Activated T-cell treated with anti-CD3 and anti-CD28 coated beads, Interleukin-2, amount 50 U/mL, for 72 hours (primary cell): ENCODE results near the gene SMG5. TPM values are rescaled to one million over a fixed set of nuclear protein-coding genes. Genes with fewer than 3 reads are reported as not detected.

Experiments used
- ATAC-seq, 2 donors: fragments of 150-1000 bp; cut with Tn5 transposase; replicated peaks in 1 of 2; 2 replicates each; pipeline ENCODE4 v1.10.0; 2021; ENCODE audit warnings: moderate library complexity in 2 of 2, mild to moderate bottlenecking in 1 of 2
- DNase-seq, 2 donors: peaks; one replicate each; pipeline ENCODE4 v3.0.0; 2021 to 2022; ENCODE audit warnings: mixed read lengths in 1 of 2
- H3K27ac Mint-ChIP-seq: one replicate; pipeline ENCODE4 v1.8.0; 2022; ENCODE audit warnings: mild to moderate bottlenecking, moderate library complexity, mixed read lengths
- H3K27me3 Mint-ChIP-seq: one replicate; pipeline ENCODE4 v1.8.0; 2022; ENCODE audit warnings: low read depth, mixed read lengths
- H3K36me3 Mint-ChIP-seq, 2 donors: one replicate each; pipeline ENCODE4 v1.8.0; 2022; ENCODE audit warnings: mixed read lengths in 2 of 2, mild to moderate bottlenecking in 1 of 2; ENCODE audit not compliant: insufficient read depth in 2 of 2
- H3K4me1 Mint-ChIP-seq: one replicate; pipeline ENCODE4 v1.8.0; 2022; ENCODE audit warnings: low read depth, mixed read lengths
- H3K4me3 Mint-ChIP-seq, 2 donors: one replicate each; pipeline ENCODE4 v1.8.0; 2022; ENCODE audit warnings: mild to moderate bottlenecking in 2 of 2, mixed read lengths in 2 of 2, moderate library complexity in 2 of 2
- H3K9me3 Mint-ChIP-seq, 2 donors: one replicate each; pipeline ENCODE4 v1.8.0; 2022; ENCODE audit warnings: mixed read lengths in 2 of 2
- total RNA-seq, 2 donors: library from RNA; stranded (reverse); gene quantifications; one replicate each; pipeline ENCODE4 v1.2.3, GENCODE V29; 2022

SMG5 gene
- total RNA-seq, 2 donors from 2014 or later, result 77.0 to 79.7 TPM

DNA sequence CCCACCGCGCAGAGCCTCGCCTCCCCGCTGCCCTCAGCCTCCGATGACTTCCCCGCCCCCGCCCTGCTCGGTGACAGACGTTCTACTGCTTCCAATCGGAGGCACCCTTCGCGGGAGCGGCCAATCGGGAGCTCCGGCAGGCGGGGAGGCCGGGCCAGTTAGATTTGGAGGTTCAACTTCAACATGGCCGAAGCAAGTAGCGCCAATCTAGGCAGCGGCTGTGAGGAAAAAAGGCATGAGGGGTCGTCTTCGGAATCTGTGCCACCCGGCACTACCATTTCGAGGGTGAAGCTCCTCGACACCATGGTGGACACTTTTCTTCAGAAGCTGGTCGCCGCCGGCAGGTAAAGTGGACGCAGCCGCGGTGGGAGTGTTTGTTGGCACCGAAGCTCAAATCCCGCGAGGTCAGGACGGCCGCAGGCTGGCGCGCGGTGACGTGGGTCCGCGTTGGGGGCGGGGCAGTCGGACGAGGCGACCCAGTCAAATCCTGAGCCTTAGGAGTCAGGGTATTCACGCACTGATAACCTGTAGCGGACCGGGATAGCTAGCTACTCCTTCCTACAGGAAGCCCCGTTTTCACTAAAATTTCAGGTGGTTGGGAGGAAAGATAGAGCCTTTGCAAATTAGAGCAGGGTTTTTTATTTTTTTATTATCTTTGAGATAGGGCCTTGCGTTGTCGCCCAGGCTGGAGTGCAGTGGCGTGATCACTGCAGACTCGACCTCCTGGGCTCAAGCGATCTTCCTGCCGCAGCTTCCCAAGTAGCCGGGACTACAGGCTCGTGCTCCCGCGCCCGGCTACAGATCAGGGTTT, 69.6 kb downstream of the SMG5 start, which contains the start of gene PMF1:
TSS of gene PMF1 (plus strand) at position 175 of the 811 bp plus-strand sequence. CDS start at position 184, 9 bp downstream.
- Mint-ChIP-seq H3K4me3 (peak within 1 kb of the TSS; percentile 84 to 97), H3K27ac (peak within 1 kb of the TSS; percentile 96), H3K4me1 (peaks cover 53% of the 10 kb centered on the region), H3K36me3 (peaks cover 15 to 40% of the 10 kb centered on the region in 2 donors), H3K27me3 (no peaks in the 10 kb centered on the region), H3K9me3 (no peaks in the 10 kb centered on the region)
- DNase-seq (peak; percentile 97), ATAC-seq (peak; percentile 86 to 91)

DNA sequence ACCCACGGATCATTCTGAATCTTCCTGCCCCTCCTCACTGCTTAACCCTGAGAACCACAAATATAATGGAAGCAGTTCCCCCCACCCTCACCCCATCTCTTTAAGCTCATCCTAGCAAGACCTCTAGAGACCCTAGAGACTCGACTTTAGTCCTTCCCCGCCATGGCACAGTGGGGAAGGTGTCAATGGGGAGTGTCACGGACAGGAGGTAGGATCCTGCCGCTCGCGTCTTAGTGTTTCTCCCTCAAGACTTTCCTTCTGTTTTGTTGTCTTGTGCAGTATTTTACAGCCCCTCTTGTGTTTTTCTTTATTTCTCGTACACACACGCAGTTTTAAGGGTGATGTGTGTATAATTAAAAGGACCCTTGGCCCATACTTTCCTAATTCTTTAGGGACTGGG, 70.5 kb downstream of the SMG5 start:
- no peaks in the 10 kb centered on the region for H3K27me3 Mint-ChIP-seq
- peak overlapping the region; percentile 84 to 97 for H3K4me3 Mint-ChIP-seq
- peak overlapping the region; percentile 96 for H3K27ac Mint-ChIP-seq
- H3K9me3 Mint-ChIP-seq, result no peaks in the 10 kb centered on the region
- DNase-seq (no peak), ATAC-seq (no peak)
- H3K36me3 Mint-ChIP-seq, result peaks cover 17 to 42% of the 10 kb centered on the region in 2 donors
- H3K4me1 Mint-ChIP-seq, result peaks cover 52% of the 10 kb centered on the region

DNA sequence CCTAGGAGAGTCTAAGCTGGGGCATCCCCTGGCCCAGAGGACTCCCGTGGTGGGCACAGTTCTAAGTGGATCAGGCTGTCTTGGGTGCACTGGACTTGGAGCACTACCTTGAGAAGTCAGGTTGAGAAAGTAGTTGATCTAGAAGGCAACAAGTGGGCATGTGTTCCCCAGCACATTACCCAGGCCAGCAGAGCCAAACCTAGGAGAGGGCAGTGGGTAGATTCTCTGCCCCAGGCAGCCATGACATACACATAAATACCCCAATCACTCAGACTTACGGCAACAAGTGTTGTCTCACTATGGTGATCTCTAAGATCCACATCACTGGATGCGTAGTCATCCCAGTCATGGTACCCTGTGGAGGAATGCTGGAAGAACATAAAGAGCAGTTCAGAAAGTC, 71.4 kb downstream of the SMG5 start:
- H3K27ac Mint-ChIP-seq, result peak overlapping the region; percentile 9
- no peak for DNase-seq
- ATAC-seq, result no peak
- no peaks in the 10 kb centered on the region for H3K9me3 Mint-ChIP-seq
- H3K27me3 Mint-ChIP-seq, result no peaks in the 10 kb centered on the region
- H3K36me3 Mint-ChIP-seq, result peaks cover 17 to 42% of the 10 kb centered on the region in 2 donors
- no peak overlapping the region for H3K4me3 Mint-ChIP-seq
- peaks cover 48% of the 10 kb centered on the region for H3K4me1 Mint-ChIP-seq

DNA sequence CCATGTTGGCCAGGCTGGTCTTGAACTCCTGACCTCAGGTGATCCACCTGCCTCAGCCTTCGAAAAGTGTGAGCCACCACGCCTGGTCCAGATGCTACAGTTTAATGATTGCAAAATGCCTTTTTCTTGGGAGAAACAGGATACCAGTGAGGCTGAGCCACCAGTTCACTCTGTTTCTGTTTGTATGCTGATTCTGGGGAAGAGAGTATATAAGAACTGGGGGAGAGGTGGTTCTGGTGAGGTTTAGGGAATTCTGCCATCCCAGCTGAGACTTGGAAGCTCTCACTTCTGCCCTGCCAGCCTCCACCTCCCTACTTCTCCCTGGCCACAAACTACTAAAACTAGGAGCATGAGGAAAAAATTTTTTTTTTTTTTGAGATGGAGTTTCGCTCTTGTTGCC, 77.9 kb downstream of the SMG5 start:
- DNase-seq, result no peak
- no peaks in the 10 kb centered on the region for H3K27me3 Mint-ChIP-seq
- H3K9me3 Mint-ChIP-seq, result no peaks in the 10 kb centered on the region
- no peak for ATAC-seq
- peaks cover 42% of the 10 kb centered on the region for H3K4me1 Mint-ChIP-seq
- no peak overlapping the region for H3K4me3 Mint-ChIP-seq
- H3K36me3 Mint-ChIP-seq, result peaks cover 18 to 35% of the 10 kb centered on the region in 2 donors
- H3K27ac Mint-ChIP-seq, result no peak overlapping the region

DNA sequence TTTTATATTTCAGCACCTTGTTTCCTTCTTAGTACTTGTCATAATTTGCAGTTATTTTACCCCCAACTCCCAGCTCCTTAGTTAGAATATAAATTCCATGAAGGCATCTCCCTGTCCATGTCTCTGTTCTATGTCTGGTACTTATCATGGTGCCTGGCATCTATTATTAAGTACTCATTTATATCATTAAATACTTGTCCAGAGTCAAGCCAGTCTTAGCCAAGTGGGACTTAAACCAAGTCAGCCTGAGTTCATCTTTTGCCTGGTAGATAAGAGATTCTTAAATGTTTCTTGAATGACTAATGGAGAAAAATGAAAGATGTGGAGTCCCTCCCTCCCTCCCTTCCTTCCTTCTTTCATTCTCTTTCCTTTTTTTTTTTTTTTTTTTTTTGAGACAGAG, 79.3 kb downstream of the SMG5 start:
- no peaks in the 10 kb centered on the region for H3K27me3 Mint-ChIP-seq
- H3K27ac Mint-ChIP-seq, result no peak overlapping the region
- DNase-seq (no peak), ATAC-seq (no peak)
- H3K36me3 Mint-ChIP-seq, result peaks cover 21 to 34% of the 10 kb centered on the region in 2 donors
- no peaks in the 10 kb centered on the region for H3K9me3 Mint-ChIP-seq
- peaks cover 31% of the 10 kb centered on the region for H3K4me1 Mint-ChIP-seq
- peak overlapping the region in 1 of 2 donors; percentile 56 for H3K4me3 Mint-ChIP-seq

DNA sequence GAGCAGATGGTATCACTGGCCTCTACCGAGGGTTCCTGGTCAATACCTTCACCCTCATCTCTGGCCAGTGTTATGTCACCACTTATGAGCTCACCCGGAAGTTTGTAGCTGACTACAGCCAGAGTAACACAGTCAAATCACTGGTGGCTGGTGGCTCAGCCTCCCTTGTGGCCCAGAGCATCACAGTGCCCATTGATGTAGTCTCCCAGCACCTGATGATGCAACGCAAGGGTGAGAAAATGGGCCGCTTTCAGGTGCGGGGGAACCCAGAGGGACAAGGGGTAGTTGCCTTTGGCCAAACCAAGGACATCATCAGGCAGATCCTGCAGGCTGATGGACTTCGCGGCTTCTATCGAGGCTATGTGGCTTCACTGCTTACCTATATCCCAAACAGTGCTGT, 82.6 kb downstream of the SMG5 start:
- Mint-ChIP-seq H3K4me3 (no peak overlapping the region), H3K27me3 (no peaks in the 10 kb centered on the region), H3K4me1 (peaks cover 13% of the 10 kb centered on the region), H3K27ac (peak overlapping the region; percentile 89), H3K36me3 (peaks cover 20 to 32% of the 10 kb centered on the region in 2 donors), H3K9me3 (no peaks in the 10 kb centered on the region)
- ATAC-seq (peak; percentile 27 to 52), DNase-seq (no peak)

Other genes starting within 250 kb of the SMG5 start
- 10 to 100 TPM; 31.4 to 42.6 TPM for gene UBQLN4, start 229.0 kb downstream of the SMG5 start, total RNA-seq
- 10 to 100 TPM; 58.7 to 61.8 TPM for gene LAMTOR2, start 228.0 kb downstream of the SMG5 start, total RNA-seq
- under 1 TPM; 0.53 to 0.95 TPM for gene RAB25, start 221.7 kb downstream of the SMG5 start, total RNA-seq
- under 1 TPM; 0.31 to 0.97 TPM for gene MEX3A, start 200.4 kb downstream of the SMG5 start, total RNA-seq
- gene LMNA, start 168.1 kb downstream of the SMG5 start, total RNA-seq, result 100 to 1,000 TPM; 125 to 159 TPM
- 10 to 100 TPM; 63.7 to 80.3 TPM for gene SEMA4A, start 129.2 kb downstream of the SMG5 start, total RNA-seq
- gene SLC25A44, start 88.7 kb downstream of the SMG5 start, total RNA-seq, result 10 to 100 TPM; 52.3 to 71.0 TPM
- gene PMF1, start 69.8 kb downstream of the SMG5 start, total RNA-seq, result 100 to 1,000 TPM; 122 to 127 TPM
- 1 to 10 TPM; 6.8 to 7.4 TPM for gene BGLAP, start 40.6 kb downstream of the SMG5 start, total RNA-seq
- gene PAQR6, start 34.8 kb downstream of the SMG5 start, total RNA-seq, result 10 to 100 TPM in 1 of 2 donors, 1 to 10 TPM in 1; 9.6 to 10.4 TPM
- gene TMEM79, start 1.5 kb upstream of the SMG5 start, total RNA-seq, result 10 to 100 TPM; 18.7 to 23.9 TPM
- 10 to 100 TPM; 14.9 to 19.0 TPM for gene GLMP, start 12.9 kb upstream of the SMG5 start, total RNA-seq
- gene VHLL, start 16.5 kb upstream of the SMG5 start, total RNA-seq, result under 1 TPM; 0.65 to 0.91 TPM
- 100 to 1,000 TPM; 183 to 221 TPM for gene CCT3, start 55.5 kb upstream of the SMG5 start, total RNA-seq
- gene TSACC, start 55.7 kb upstream of the SMG5 start, total RNA-seq, result under 1 TPM in 1 of 2 donors, not detected in 1; 0.94 TPM
- not detected for gene RHBG, start 86.4 kb upstream of the SMG5 start, total RNA-seq
- gene MEF2D, start 217.9 kb upstream of the SMG5 start, total RNA-seq, result 10 to 100 TPM; 73.3 to 86.8 TPM